ENCODE results near the gene TSTD1.

GRCh38 chr1:161021970-161022353 is 16.8 kb downstream of the TSTD1 start:
- TF ChIP-seq, protein P1, sequence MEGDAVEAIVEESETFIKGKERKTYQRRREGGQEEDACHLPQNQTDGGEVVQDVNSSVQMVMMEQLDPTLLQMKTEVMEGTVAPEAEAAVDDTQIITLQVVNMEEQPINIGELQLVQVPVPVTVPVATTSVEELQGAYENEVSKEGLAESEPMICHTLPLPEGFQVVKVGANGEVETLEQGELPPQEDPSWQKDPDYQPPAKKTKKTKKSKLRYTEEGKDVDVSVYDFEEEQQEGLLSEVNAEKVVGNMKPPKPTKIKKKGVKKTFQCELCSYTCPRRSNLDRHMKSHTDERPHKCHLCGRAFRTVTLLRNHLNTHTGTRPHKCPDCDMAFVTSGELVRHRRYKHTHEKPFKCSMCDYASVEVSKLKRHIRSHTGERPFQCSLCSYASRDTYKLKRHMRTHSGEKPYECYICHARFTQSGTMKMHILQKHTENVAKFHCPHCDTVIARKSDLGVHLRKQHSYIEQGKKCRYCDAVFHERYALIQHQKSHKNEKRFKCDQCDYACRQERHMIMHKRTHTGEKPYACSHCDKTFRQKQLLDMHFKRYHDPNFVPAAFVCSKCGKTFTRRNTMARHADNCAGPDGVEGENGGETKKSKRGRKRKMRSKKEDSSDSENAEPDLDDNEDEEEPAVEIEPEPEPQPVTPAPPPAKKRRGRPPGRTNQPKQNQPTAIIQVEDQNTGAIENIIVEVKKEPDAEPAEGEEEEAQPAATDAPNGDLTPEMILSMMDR (conservative IDR thresholded peaks at IDR 0.05; ENCODE audit: low read depth in 2 of 2) = no peak
- TF ChIP-seq CREB1 (CRISPR knock-in tag; IDR thresholded peaks at IDR 0.05; ENCODE audit: low read depth) (no peak), EZH2 (IDR thresholded peaks at IDR 0.05; ENCODE audit: low read depth, unreplicated experiment) (no peak)
